ENCODE results near the gene TNFSF11.

TNFSF11 gene

DNA sequence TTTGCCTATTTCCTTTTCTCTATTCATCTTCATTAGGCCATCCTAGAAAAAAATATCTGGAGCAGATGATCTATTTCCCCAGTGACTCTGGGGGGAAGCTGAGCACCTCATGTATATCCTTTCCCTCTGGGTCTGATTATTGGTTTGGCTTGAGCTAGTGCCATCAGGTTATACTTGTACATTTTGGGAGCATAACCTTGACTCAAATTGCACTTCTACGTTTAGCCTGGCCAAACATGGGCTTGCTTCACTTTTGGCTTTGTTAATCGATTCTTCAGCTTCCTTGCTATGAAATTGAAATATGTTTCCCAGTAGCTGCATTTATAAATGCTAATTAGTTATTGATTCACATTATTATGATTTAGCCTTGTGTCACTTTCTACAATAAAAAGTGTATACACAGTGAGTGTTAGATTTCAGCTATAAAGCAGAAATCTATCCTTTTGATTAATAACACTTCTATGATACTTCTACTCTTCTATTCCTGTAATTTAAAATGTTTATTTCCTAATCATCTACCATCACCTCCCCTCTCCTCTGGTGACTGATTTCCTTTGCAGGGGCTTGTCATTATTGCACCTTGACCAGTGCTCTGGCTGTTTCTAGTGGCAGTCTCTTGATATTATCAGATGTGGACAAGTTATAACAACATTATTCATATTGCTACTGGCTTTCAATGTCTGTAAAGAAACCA is 37.3 kb downstream of the TNFSF11 start:
- H3K36me3 ChIP-seq (ENCODE audit: insufficient read depth, low read length), result no peaks in the 10 kb centered on the region
- no peak overlapping the region for H3K9ac ChIP-seq (ENCODE audit: insufficient read length)
- H3K4me3 ChIP-seq, result no peak overlapping the region
- TF ChIP-seq FOXP2 (optimal IDR thresholded peaks at IDR 0.05; ENCODE audit: control extremely low read depth, extremely low read length, insufficient read depth), result no peak
- TF ChIP-seq POLR2AphosphoS5 (IDR thresholded peaks at IDR 0.05; ENCODE audit: borderline replicate concordance, low read depth, low read length), result no peak
- TF ChIP-seq EZH2 (IDR thresholded peaks at IDR 0.05), result no peak
- no peak for DNase-seq (ENCODE audit: low read depth, low spot score)
- H3K9me3 ChIP-seq (ENCODE audit: low read depth, low read length), result no peaks in the 10 kb centered on the region
- no peak overlapping the region for H3K27ac ChIP-seq

DNA sequence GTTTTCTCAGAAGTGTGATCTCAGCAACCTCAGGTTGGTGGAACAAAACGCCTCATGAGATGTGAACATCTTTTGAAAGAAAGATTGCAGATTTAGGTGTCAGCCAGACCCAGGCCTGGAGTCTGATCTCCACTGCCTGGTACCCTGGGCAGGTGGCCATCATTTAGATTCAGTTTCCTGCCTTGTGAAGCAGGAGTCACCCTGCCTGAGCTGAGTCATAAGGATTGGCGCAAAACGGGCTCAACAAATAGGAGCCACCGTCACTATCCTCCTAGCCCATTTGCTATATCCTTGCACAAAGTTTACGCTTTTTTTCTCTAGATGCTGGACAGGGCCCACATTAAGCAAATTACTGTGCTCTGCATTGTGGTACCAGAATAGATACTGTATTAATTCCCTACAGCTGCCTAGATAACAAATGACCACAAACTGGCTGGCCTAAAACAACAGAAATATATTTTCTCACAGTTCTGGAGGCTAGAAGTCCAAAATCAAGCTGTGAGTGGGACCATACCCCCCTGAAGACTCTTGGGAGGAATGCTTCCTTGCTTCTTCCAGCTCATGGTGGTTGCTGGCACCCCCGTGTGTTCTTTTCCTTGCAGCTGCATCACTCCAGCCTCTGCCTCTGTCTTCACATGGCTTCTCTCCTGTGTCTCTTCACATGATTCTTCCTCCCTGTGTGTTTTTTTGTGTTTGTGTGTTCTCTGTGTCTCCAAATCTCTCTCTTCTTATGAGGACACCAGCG is 38.2 kb downstream of the TNFSF11 start:
- H3K36me3 ChIP-seq (ENCODE audit: insufficient read depth, low read length), result no peaks in the 10 kb centered on the region
- no peak overlapping the region for H3K9ac ChIP-seq (ENCODE audit: insufficient read length)
- no peak for TF ChIP-seq POLR2AphosphoS5 (IDR thresholded peaks at IDR 0.05; ENCODE audit: borderline replicate concordance, low read depth, low read length)
- no peaks in the 10 kb centered on the region for H3K9me3 ChIP-seq (ENCODE audit: low read depth, low read length)
- no peak overlapping the region for H3K27ac ChIP-seq
- no peak for DNase-seq (ENCODE audit: low read depth, low spot score)
- H3K4me3 ChIP-seq, result no peak overlapping the region

DNA sequence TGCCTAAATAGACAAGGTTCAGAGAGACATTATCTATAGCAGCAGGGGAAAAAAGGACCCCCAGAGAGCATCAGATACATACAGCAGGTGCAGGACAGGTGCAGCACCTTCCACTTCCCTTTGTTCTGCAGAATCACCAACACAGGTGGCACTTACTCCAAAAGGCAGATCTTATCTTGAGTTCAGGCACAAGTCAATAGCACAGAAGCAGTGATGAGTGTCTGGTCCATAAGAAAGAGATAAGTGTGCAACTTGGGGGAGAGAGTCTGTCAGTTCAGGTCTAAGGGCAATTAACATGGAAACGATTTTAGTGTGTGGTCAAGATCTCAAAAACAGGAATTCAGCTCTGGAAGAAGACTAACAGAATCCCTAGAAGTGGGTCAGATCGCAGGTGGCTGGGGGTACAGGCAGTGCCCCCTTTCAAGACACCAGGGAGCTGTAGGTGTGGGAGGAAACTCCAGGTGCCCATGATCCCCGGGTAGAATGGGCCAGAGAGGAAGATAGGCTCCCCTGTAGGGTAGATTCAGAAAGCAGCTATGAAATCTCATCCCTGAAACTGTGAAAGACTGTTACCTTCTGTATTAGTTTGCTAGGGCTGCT is 40.6 kb downstream of the TNFSF11 start:
- Histone ChIP-seq H3K9ac (ENCODE audit: insufficient read length) (no peak overlapping the region), H3K9me3 (ENCODE audit: low read depth, low read length) (no peaks in the 10 kb centered on the region), H3K4me3 (no peak overlapping the region), H3K36me3 (ENCODE audit: insufficient read depth, low read length) (no peaks in the 10 kb centered on the region), H3K27ac (no peak overlapping the region)
- DNase-seq (ENCODE audit: low read depth, low spot score), result no peak
- no peak for TF ChIP-seq EZH2 (IDR thresholded peaks at IDR 0.05)
- no peak for TF ChIP-seq POLR2AphosphoS5 (IDR thresholded peaks at IDR 0.05; ENCODE audit: borderline replicate concordance, low read depth, low read length)
- no peak for TF ChIP-seq FOXP2 (optimal IDR thresholded peaks at IDR 0.05; ENCODE audit: control extremely low read depth, extremely low read length, insufficient read depth)

DNA sequence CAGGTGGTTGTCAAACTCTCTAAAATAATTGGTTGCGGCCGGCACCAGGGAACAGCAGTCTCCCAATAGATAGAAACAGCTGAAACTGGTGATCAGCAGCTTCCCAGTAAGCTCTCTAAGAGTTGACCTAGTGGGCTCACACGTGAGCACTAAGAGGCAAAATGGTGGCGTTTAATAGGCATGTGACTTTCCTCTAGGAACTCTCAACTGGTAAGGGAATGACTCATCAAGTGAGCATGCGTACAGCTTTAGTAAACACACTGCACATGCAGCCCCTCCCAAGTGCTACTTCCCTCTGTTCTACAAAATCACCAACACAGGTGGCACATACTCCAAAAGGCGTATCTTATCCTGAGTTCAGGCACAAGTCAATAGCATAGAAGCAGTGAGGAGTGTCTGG is 41.7 kb downstream of the TNFSF11 start:
- Histone ChIP-seq H3K9ac (ENCODE audit: insufficient read length) (no peak overlapping the region), H3K27ac (no peak overlapping the region), H3K9me3 (ENCODE audit: low read depth, low read length) (no peaks in the 10 kb centered on the region), H3K36me3 (ENCODE audit: insufficient read depth, low read length) (no peaks in the 10 kb centered on the region), H3K4me3 (no peak overlapping the region)
- no peak for DNase-seq (ENCODE audit: low read depth, low spot score)
- TF ChIP-seq FOXP2 (optimal IDR thresholded peaks at IDR 0.05; ENCODE audit: control extremely low read depth, extremely low read length, insufficient read depth) (no peak), POLR2AphosphoS5 (IDR thresholded peaks at IDR 0.05; ENCODE audit: borderline replicate concordance, low read depth, low read length) (no peak), EZH2 (IDR thresholded peaks at IDR 0.05) (no peak)

DNA sequence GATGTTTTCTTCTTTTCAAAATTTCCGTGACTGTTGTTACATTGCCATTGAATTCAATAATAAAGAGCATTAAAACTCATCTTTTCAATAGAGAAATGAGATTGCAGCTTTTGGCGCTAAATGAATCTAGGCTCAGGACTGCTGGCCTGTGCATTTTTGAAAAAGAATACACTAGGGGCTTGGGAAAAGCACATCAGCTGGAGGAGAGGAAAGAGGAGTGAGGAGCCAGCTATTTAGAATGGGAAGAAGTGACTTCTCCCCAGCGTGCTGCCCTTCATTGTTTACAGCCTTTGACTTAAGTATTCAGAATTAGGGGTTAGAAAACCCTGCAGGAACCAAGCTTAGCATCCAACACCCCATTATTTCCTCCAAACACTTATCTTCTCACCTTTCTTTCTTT is 43.3 kb downstream of the TNFSF11 start:
- H3K4me3 ChIP-seq, result no peak overlapping the region
- DNase-seq (ENCODE audit: low read depth, low spot score), result no peak
- H3K36me3 ChIP-seq (ENCODE audit: insufficient read depth, low read length), result no peaks in the 10 kb centered on the region
- TF ChIP-seq EZH2 (IDR thresholded peaks at IDR 0.05) (no peak), POLR2AphosphoS5 (IDR thresholded peaks at IDR 0.05; ENCODE audit: borderline replicate concordance, low read depth, low read length) (no peak), FOXP2 (optimal IDR thresholded peaks at IDR 0.05; ENCODE audit: control extremely low read depth, extremely low read length, insufficient read depth) (no peak)
- H3K9ac ChIP-seq (ENCODE audit: insufficient read length), result no peak overlapping the region
- no peaks in the 10 kb centered on the region for H3K9me3 ChIP-seq (ENCODE audit: low read depth, low read length)
- H3K27ac ChIP-seq, result no peak overlapping the region

DNA sequence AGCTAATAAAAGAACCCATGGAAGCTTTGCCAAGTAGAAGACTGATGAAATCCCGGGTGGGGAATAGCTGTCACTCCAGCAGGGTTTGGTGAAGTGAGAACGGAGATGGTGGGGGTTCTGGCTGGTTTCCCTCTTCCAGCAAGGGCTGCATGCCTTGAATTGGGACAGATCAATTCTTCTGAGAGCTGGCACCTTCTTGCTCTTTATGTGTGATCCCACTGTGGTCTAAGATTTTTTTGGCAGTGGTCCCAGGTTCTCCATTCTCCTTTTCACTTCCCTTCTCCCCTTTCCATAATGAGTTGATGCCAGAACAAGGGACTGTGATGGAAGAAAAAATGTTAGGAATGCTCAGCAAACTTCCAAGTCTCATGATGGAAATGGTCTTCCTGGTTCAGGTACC is 50.0 kb downstream of the TNFSF11 start:
- H3K9me3 ChIP-seq (ENCODE audit: low read depth, low read length), result no peaks in the 10 kb centered on the region
- TF ChIP-seq POLR2AphosphoS5 (IDR thresholded peaks at IDR 0.05; ENCODE audit: borderline replicate concordance, low read depth, low read length) (no peak), FOXP2 (optimal IDR thresholded peaks at IDR 0.05; ENCODE audit: control extremely low read depth, extremely low read length, insufficient read depth) (no peak), EZH2 (IDR thresholded peaks at IDR 0.05) (no peak)
- H3K27ac ChIP-seq, result no peak overlapping the region
- no peak overlapping the region for H3K4me3 ChIP-seq
- H3K9ac ChIP-seq (ENCODE audit: insufficient read length), result no peak overlapping the region
- DNase-seq (ENCODE audit: low read depth, low spot score), result no peak
- no peaks in the 10 kb centered on the region for H3K36me3 ChIP-seq (ENCODE audit: insufficient read depth, low read length)

DNA sequence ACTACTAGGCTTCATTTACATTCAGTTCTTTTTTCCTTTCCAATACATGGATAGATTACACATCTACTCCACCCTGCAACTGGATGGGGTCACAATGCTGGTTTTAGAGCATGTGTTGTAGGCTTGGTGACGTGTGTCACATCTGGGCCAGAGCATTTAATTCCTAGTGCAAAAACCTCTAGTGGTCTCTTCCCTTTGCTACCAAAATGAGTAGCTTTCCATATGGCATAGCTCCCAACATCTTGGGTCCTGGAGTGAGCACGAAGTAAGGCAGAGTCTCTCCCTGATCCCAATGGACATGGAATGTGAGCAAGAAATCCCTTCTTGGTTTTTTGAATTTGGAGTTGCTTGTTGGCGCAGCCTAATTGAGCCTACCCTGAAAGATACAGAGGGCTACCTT is 51.7 kb downstream of the TNFSF11 start:
- H3K9me3 ChIP-seq (ENCODE audit: low read depth, low read length), result no peaks in the 10 kb centered on the region
- DNase-seq (ENCODE audit: low read depth, low spot score), result no peak
- no peak overlapping the region for H3K4me3 ChIP-seq
- TF ChIP-seq POLR2AphosphoS5 (IDR thresholded peaks at IDR 0.05; ENCODE audit: borderline replicate concordance, low read depth, low read length) (no peak), EZH2 (IDR thresholded peaks at IDR 0.05) (no peak), FOXP2 (optimal IDR thresholded peaks at IDR 0.05; ENCODE audit: control extremely low read depth, extremely low read length, insufficient read depth) (no peak)
- no peaks in the 10 kb centered on the region for H3K36me3 ChIP-seq (ENCODE audit: insufficient read depth, low read length)
- no peak overlapping the region for H3K9ac ChIP-seq (ENCODE audit: insufficient read length)
- H3K27ac ChIP-seq, result no peak overlapping the region

DNA sequence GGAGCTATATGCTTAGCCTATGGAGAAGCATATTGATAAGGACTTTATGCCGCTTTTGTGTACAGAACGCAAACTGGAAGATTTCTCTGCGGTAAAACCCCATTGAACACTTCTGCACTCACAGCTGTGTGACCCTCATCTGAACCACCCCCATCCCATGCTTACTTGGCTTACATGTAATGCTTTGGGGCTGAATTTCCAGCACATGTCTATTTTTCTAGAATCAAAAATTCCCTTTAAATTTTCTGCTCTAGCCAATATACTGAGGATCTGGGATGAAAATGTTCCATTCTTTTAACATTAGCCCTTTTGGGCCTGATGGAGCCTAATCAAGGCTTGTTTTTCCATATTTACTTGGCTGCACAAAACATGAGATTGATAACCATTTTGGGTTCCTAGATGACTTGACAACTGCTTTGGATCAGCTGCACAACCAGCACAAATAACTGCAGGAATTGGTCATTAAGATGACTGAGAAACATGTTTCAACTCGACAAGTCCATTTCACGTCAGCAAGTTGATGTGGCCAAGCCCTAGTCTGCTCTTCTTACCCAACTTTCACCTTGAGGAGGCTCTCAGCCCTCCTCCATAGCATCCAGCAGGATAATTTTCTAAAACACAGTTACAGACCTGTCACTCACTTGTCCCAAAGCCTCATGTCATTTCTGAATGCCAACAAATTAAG is 52.4 kb downstream of the TNFSF11 start:
- Histone ChIP-seq H3K27ac (no peak overlapping the region), H3K9ac (ENCODE audit: insufficient read length) (no peak overlapping the region), H3K36me3 (ENCODE audit: insufficient read depth, low read length) (no peaks in the 10 kb centered on the region), H3K9me3 (ENCODE audit: low read depth, low read length) (no peaks in the 10 kb centered on the region), H3K4me3 (no peak overlapping the region)
- DNase-seq (ENCODE audit: low read depth, low spot score), result no peak
- TF ChIP-seq EZH2 (IDR thresholded peaks at IDR 0.05) (no peak), POLR2AphosphoS5 (IDR thresholded peaks at IDR 0.05; ENCODE audit: borderline replicate concordance, low read depth, low read length) (no peak), FOXP2 (optimal IDR thresholded peaks at IDR 0.05; ENCODE audit: control extremely low read depth, extremely low read length, insufficient read depth) (no peak)
